Neural cell (in vitro differentiated cells): ENCODE measurements around the gene ZMYND11. TPM values are rescaled to one million over a fixed set of nuclear protein-coding genes. Genes with fewer than 3 reads are reported as not detected.

ENCODE experiments used
- H2AFZ ChIP-seq: fragments of 200-600, 300-800 bp; sonication (generic), shearing (Covaris generic); 2 replicates; pipeline ENCODE4 v1.6.0; 2014; ENCODE audit warnings: low read depth, mild to moderate bottlenecking, antibody characterized with exemption, low read length, moderate library complexity
- H3F3A ChIP-seq: fragments of 200-600 bp; shearing (Covaris generic); 2 replicates; pipeline ENCODE4 v1.6.1; 2016; ENCODE audit warnings: mild to moderate bottlenecking, moderate library complexity, mixed read lengths, antibody characterized with exemption, low read length; ENCODE audit not compliant: insufficient read depth, poor library complexity, severe bottlenecking
- H3K27ac ChIP-seq: fragments of 200-600, 300-800 bp; sonication (generic), shearing (Covaris generic); 2 replicates; pipeline ENCODE4 v1.5.1; 2014; ENCODE audit warnings: mild to moderate bottlenecking, low read length, moderate library complexity
- H3K27me3 ChIP-seq: fragments of 300-800, 200-600 bp; sonication (generic), shearing (Covaris generic); 2 replicates; pipeline ENCODE4 v1.6.0; 2014; ENCODE audit warnings: mild to moderate bottlenecking, low read depth, low read length, moderate library complexity; ENCODE audit not compliant: insufficient read depth
- H3K36me3 ChIP-seq: fragments of 300-800, 200-600 bp; sonication (generic), shearing (Covaris generic); 2 replicates; pipeline ENCODE4 v1.5.1; 2014; ENCODE audit warnings: mild to moderate bottlenecking, antibody characterized with exemption, low read length, moderate library complexity; ENCODE audit not compliant: insufficient read depth
- H3K4me2 ChIP-seq: fragments of 300-800, 200-600 bp; sonication (generic), shearing (Covaris generic); 2 replicates; pipeline ENCODE4 v1.6.0; 2014; ENCODE audit warnings: mild to moderate bottlenecking, low read length
- H3K4me3 ChIP-seq: fragments of 300-800, 200-600 bp; sonication (generic), shearing (Covaris generic); 2 replicates; pipeline ENCODE4 v1.5.1; 2014; ENCODE audit warnings: mild to moderate bottlenecking, low read length, moderate library complexity
- H3K79me2 ChIP-seq: fragments of 200-600 bp; shearing (Covaris generic); replicated peaks from 2 replicates; pipeline ENCODE4 v1.6.0; 2014; ENCODE audit warnings: mild to moderate bottlenecking, low read length, moderate library complexity; ENCODE audit not compliant: insufficient read depth
- H3K9ac ChIP-seq: fragments of 300-800, 200-600 bp; sonication (generic), shearing (Covaris generic); 2 replicates; pipeline ENCODE4 v1.6.1; 2016; ENCODE audit warnings: mild to moderate bottlenecking, low read length, mixed read lengths
- H3K9me2 ChIP-seq: fragments of 200-600 bp; shearing (Covaris generic); 2 replicates; pipeline ENCODE4 v1.6.1; 2016; ENCODE audit warnings: mild to moderate bottlenecking, low read length, mixed read lengths; ENCODE audit not compliant: insufficient read depth
- H3K9me3 ChIP-seq: fragments of 200-600, 300-800 bp; sonication (generic), shearing (Covaris generic); 2 replicates; pipeline ENCODE4 v1.6.1; 2016; ENCODE audit warnings: mild to moderate bottlenecking, mixed run types, low read length, moderate library complexity, mixed read lengths
- H4K20me1 ChIP-seq: fragments of 200-600 bp; shearing (Covaris generic); 2 replicates; pipeline ENCODE4 v1.6.1; 2016; ENCODE audit warnings: mild to moderate bottlenecking, mixed run types; ENCODE audit not compliant: insufficient read depth
- EP300 ChIP-seq: fragments of 450-650 bp; conservative IDR thresholded peaks from 2 replicates; pipeline ENCODE4 v1.6.1; 2014; ENCODE audit warnings: antibody characterized with exemption, mild to moderate bottlenecking, moderate library complexity; ENCODE audit not compliant: poor library complexity, severe bottlenecking
- EZH2 ChIP-seq: fragments of 200-600, 300-800 bp; shearing (Covaris generic), sonication (generic); IDR thresholded peaks from 2 replicates; pipeline ENCODE4 v1.6.1; 2014; ENCODE audit warnings: antibody characterized with exemption, low read length, borderline replicate concordance, mild to moderate bottlenecking; ENCODE audit not compliant: insufficient read depth, poor library complexity, severe bottlenecking
- MXI1 ChIP-seq: fragments of 450-650 bp; conservative IDR thresholded peaks from 2 replicates; pipeline ENCODE4 v1.6.1; 2014; ENCODE audit warnings: antibody characterized with exemption, mild to moderate bottlenecking; ENCODE audit not compliant: poor library complexity, severe bottlenecking
- POLR2AphosphoS5 ChIP-seq: IDR thresholded peaks from 2 replicates; pipeline ENCODE4 v1.6.1; 2012
- RAD21 ChIP-seq: fragments of 450-650 bp; conservative IDR thresholded peaks from 2 replicates; pipeline ENCODE4 v1.6.1; 2014; ENCODE audit warnings: antibody characterized with exemption, mild to moderate bottlenecking, moderate library complexity
- REST ChIP-seq: IDR thresholded peaks from 2 replicates; pipeline ENCODE4 v1.6.1; 2012; ENCODE audit warnings: borderline replicate concordance
- SMC3 ChIP-seq: fragments of 450-650 bp; conservative IDR thresholded peaks from 2 replicates; pipeline ENCODE4 v1.6.1; 2014; ENCODE audit warnings: antibody characterized with exemption, mild to moderate bottlenecking, moderate library complexity; ENCODE audit not compliant: poor library complexity
- TAF1 ChIP-seq: IDR thresholded peaks from 2 replicates; pipeline ENCODE4 v1.6.1; 2012; ENCODE audit warnings: low read depth
- polyA plus RNA-seq: library from polyadenylated mRNA; depleted of rRNA; stranded (reverse); fragments of >200 nt; gene quantifications from 2 replicates; pipeline ENCODE4 v1.2.3, GENCODE V29; 2014
- TF ChIP-seq, protein P1 (sequence below): fragments of 450-650 bp; IDR thresholded peaks from 2 replicates; pipeline ENCODE4 v1.5.1; 2014; ENCODE audit warnings: antibody characterized with exemption, mild to moderate bottlenecking, moderate library complexity; ENCODE audit not compliant: poor library complexity, severe bottlenecking

ZMYND11 gene
- polyA plus RNA-seq, 1 donor from 2014 or later: 122 TPM

DNA sequence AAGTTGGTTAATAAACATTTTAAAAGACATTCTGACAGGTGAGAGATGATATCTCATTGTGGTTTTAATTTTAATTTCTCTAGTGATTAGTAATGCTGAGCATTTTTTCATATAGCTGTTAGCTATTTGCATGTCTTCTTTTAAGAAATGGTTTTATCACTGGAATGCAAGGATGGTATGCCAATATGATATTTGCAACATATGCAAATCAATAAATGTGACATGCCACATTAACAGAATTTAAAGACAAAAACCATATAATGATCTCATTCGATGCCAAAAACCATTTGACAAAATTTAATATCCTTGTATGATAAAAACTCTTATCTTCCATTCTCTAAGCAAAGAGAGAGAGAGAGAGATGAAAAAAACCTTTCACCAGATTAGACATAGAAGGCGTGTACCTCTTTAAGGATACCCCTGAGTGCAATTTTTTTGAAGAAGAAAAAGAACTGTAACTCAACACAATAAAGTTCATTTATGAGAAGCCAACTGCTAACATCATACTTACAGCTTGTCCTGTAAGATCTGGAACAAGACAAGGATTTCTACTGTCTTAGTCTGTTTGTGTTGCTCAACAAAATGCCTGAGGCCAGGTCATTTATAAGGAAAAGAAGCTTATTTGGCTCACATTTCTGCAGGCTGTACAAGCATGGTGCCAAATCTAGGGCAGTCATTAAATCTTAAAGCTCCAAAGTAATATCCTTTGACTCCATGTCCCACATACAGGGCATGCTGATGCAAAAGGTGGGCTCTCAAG lies 39.7 kb upstream of the ZMYND11 start:
- H3K4me3 ChIP-seq: no peak overlapping the region
- H3K9me2 ChIP-seq: no peaks in the 10 kb centered on the region
- H3K9ac ChIP-seq: no peak overlapping the region
- no peak overlapping the region for H2AFZ ChIP-seq
- TF ChIP-seq MXI1 (no peak), EZH2 (no peak), SMC3 (no peak), TAF1 (no peak), REST (no peak), RAD21 (no peak), EP300 (no peak), POLR2AphosphoS5 (no peak)
- TF ChIP-seq, protein P1, sequence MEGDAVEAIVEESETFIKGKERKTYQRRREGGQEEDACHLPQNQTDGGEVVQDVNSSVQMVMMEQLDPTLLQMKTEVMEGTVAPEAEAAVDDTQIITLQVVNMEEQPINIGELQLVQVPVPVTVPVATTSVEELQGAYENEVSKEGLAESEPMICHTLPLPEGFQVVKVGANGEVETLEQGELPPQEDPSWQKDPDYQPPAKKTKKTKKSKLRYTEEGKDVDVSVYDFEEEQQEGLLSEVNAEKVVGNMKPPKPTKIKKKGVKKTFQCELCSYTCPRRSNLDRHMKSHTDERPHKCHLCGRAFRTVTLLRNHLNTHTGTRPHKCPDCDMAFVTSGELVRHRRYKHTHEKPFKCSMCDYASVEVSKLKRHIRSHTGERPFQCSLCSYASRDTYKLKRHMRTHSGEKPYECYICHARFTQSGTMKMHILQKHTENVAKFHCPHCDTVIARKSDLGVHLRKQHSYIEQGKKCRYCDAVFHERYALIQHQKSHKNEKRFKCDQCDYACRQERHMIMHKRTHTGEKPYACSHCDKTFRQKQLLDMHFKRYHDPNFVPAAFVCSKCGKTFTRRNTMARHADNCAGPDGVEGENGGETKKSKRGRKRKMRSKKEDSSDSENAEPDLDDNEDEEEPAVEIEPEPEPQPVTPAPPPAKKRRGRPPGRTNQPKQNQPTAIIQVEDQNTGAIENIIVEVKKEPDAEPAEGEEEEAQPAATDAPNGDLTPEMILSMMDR: no peak
- H4K20me1 ChIP-seq: no peaks in the 10 kb centered on the region
- no peaks in the 10 kb centered on the region for H3F3A ChIP-seq
- H3K27me3 ChIP-seq: no peaks in the 10 kb centered on the region
- H3K79me2 ChIP-seq: no peaks in the 10 kb centered on the region
- no peaks in the 10 kb centered on the region for H3K36me3 ChIP-seq
- no peak overlapping the region for H3K27ac ChIP-seq
- H3K4me2 ChIP-seq: no peak overlapping the region
- H3K9me3 ChIP-seq: peaks cover 16% of the 10 kb centered on the region

DNA sequence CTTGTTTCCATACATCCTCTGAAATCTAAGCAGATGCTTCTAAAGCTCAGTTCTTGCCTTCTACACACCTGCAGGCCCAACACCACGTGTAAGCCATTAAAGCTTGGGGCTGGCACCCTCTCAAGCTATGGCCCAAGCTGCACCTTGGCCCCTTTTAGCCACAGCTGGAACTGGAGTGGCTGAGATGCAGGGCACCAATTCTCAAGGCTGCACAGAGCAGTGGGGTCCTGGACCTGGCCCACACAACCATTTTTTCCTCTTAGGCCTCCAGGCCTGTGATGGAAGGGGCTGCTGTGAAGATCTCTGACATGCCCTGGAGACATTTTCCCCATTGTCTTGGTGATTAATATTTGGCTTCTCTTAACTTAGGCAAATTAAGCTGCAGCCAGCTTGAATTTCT lies 38.8 kb upstream of the ZMYND11 start:
- TF ChIP-seq POLR2AphosphoS5 (no peak), REST (no peak), SMC3 (no peak), EZH2 (no peak), EP300 (no peak), TAF1 (no peak), MXI1 (no peak), RAD21 (no peak)
- TF ChIP-seq, protein P1: no peak

More for the DNA sequence above, 38.8 kb upstream of the ZMYND11 start:
- H3K9ac ChIP-seq: no peak overlapping the region
- no peaks in the 10 kb centered on the region for H3K9me2 ChIP-seq
- no peaks in the 10 kb centered on the region for H3K79me2 ChIP-seq
- H3K4me2 ChIP-seq: no peak overlapping the region
- peaks cover 16% of the 10 kb centered on the region for H3K9me3 ChIP-seq
- no peaks in the 10 kb centered on the region for H3F3A ChIP-seq
- H4K20me1 ChIP-seq: no peaks in the 10 kb centered on the region
- H3K4me3 ChIP-seq: no peak overlapping the region
- no peak overlapping the region for H2AFZ ChIP-seq
- H3K27me3 ChIP-seq: no peaks in the 10 kb centered on the region
- H3K27ac ChIP-seq: no peak overlapping the region
- H3K36me3 ChIP-seq: no peaks in the 10 kb centered on the region
